HCT116 (cell line): Measurements from ENCODE around the gene TENM4. TPM values are rescaled to one million over a fixed set of nuclear protein-coding genes. Genes with fewer than 3 reads are reported as not detected.

Experiments used
- ATAC-seq: fragments of 200-7000 bp; cut with Tn5 transposase; 2 replicates; pipeline ENCODE4 v1.9.1; 2020; ENCODE audit warnings: mild to moderate bottlenecking, moderate library complexity
- BruUV-seq: library from RNA; stranded (reverse); fragments of 400-500 nt; replicated peaks from 2 replicates; lab custom pipeline; 2021; lab: Mats Ljungman, UMichigan
- CTCF ChIA-PET: fragments of 300-600 bp; sonication (Branson Sonifier 250); formaldehyde crosslinking; loops from one replicate; lab custom pipeline; 2021; ENCODE audit warnings: antibody characterized with exemption; lab: Charles Lee
- POLR2A ChIA-PET: fragments of 300-600, 350-600 bp; sonication (Branson Sonifier 250); formaldehyde crosslinking; loops from one replicate; lab custom pipeline; 2021; ENCODE audit warnings: antibody characterized with exemption; lab: Charles Lee
- RAD21 ChIA-PET, 2 experiments: fragments of 300-600 bp; sonication (Branson Sonifier 250); formaldehyde crosslinking; loops; one replicate each; lab custom pipeline; 2023; ENCODE audit warnings: low total read pairs in 2 of 2; ENCODE audit not compliant: uncharacterized antibody in 2 of 2, unreplicated experiment in 2 of 2, low non-redundant PET in 1 of 2; lab: Charles Lee
- DNase-seq: peaks from one replicate; pipeline ENCODE4 v3.0.0-alpha.2; 2010; ENCODE audit warnings: low read depth, low spot score
- H2AFZ ChIP-seq: fragments of 200-600 bp; shearing (Covaris generic), sonication (generic); 2 replicates; pipeline ENCODE4 v1.6.1; 2017; ENCODE audit warnings: low read depth, mixed run types, mixed read lengths, antibody characterized with exemption, low read length; ENCODE audit not compliant: poor library complexity, severe bottlenecking
- H3K27ac ChIP-seq: 2 replicates; pipeline ENCODE4 v1.5.1; 2012; ENCODE audit warnings: low read depth, low read length
- H3K27me3 ChIP-seq: fragments of 200-600 bp; sonication (generic); 2 replicates; pipeline ENCODE4 v1.6.1; 2016; ENCODE audit warnings: mixed run types, low read length, mixed read lengths; ENCODE audit not compliant: insufficient read depth
- H3K36me3 ChIP-seq, 2 experiments: fragments of 200-500 bp in 1 of 2; fragments of 200-600 bp in 1 of 2; sonication (Bioruptor generic) in 1 of 2; sonication (generic) in 1 of 2; 2 replicates each; pipeline versions ENCODE4 v1.5.1 to v1.6.1; 2014 to 2016; ENCODE audit warnings: low read length in 2 of 2, inconsistent platforms in 1 of 2, mixed read lengths in 1 of 2, mixed run types in 1 of 2; ENCODE audit not compliant: insufficient read depth in 2 of 2, control insufficient read depth in 1 of 2
- H3K4me1 ChIP-seq, 2 experiments: fragments of 200-600 bp in 1 of 2; sonication (generic) in 1 of 2; 2 replicates each; pipeline versions ENCODE4 v1.5.1 to v1.6.1; 2012 to 2017; ENCODE audit warnings: low read length in 2 of 2, inconsistent platforms in 1 of 2, mild to moderate bottlenecking in 1 of 2, mixed read lengths in 1 of 2, mixed run types in 1 of 2, moderate library complexity in 1 of 2; ENCODE audit not compliant: insufficient read depth in 2 of 2, control insufficient read depth in 1 of 2
- H3K4me2 ChIP-seq: fragments of 200-600 bp; sonication (generic); 2 replicates; pipeline ENCODE4 v1.6.1; 2017; ENCODE audit warnings: mixed run types, low read length, mixed read lengths
- H3K4me3 ChIP-seq, 2 experiments: fragments of 200-600 bp in 1 of 2; sonication (generic) in 1 of 2; replicated peaks in 1 of 2; 2 replicates each; pipeline ENCODE4 v1.5.1; 2011 to 2016; ENCODE audit warnings: low read length in 2 of 2, control low read depth in 1 of 2, low read depth in 1 of 2, mild to moderate bottlenecking in 1 of 2, mixed read lengths in 1 of 2, mixed run types in 1 of 2
- H3K79me2 ChIP-seq: fragments of 200-600 bp; sonication (generic); 2 replicates; pipeline ENCODE4 v1.6.1; 2017; ENCODE audit warnings: mild to moderate bottlenecking, mixed run types, low read length, moderate library complexity, mixed read lengths; ENCODE audit not compliant: insufficient read depth
- H3K9ac ChIP-seq: fragments of 200-600 bp; sonication (generic); 2 replicates; pipeline ENCODE4 v1.6.1; 2016; ENCODE audit warnings: low read length, mixed read lengths
- H3K9me2 ChIP-seq: fragments of 200-600 bp; sonication (generic), shearing (Covaris generic); 2 replicates; pipeline ENCODE4 v1.6.1; 2017; ENCODE audit warnings: mixed run types, mild to moderate bottlenecking, moderate library complexity; ENCODE audit not compliant: insufficient read depth
- H3K9me3 ChIP-seq, 2 experiments: fragments of 200-500 bp in 1 of 2; fragments of 200-600 bp in 1 of 2; sonication (Bioruptor generic) in 1 of 2; sonication (generic) in 1 of 2; 2 replicates each; pipeline ENCODE4 v1.6.1; 2014 to 2017; ENCODE audit warnings: low read length in 2 of 2, mixed read lengths in 2 of 2, inconsistent platforms in 1 of 2, low read depth in 1 of 2, mild to moderate bottlenecking in 1 of 2, mixed run types in 1 of 2, moderate library complexity in 1 of 2; ENCODE audit not compliant: control insufficient read depth in 1 of 2, insufficient read depth in 1 of 2
- H4K20me1 ChIP-seq: fragments of 200-600 bp; sonication (generic), shearing (Covaris generic); 2 replicates; pipeline ENCODE4 v1.6.1; 2017; ENCODE audit warnings: mixed run types, mild to moderate bottlenecking, moderate library complexity; ENCODE audit not compliant: insufficient read depth
- CTCF ChIP-seq, 3 experiments: fragments of 200-600 bp in 1 of 3; sonication (generic) in 1 of 3; IDR thresholded peaks in 2 of 3; conservative IDR thresholded peaks in 1 of 3; 2 replicates each; pipeline ENCODE4 v1.5.1; 2012 to 2017; ENCODE audit warnings: low read depth in 2 of 3, low read length in 2 of 3, antibody characterized with exemption in 1 of 3, borderline replicate concordance in 1 of 3, control low read depth in 1 of 3, mild to moderate bottlenecking in 1 of 3, mixed read lengths in 1 of 3, mixed run types in 1 of 3, moderate library complexity in 1 of 3; ENCODE audit not compliant: insufficient read depth in 1 of 3
- POLR2A ChIP-seq: IDR thresholded peaks from 2 replicates; pipeline ENCODE4 v1.7.0; 2011; ENCODE audit warnings: borderline replicate concordance; ENCODE audit not compliant: insufficient read depth, insufficient read length; ENCODE audit errors: extremely low read depth
- RAD21 ChIP-seq: IDR thresholded peaks from 2 replicates; pipeline ENCODE4 v1.6.1; 2012; ENCODE audit warnings: low read depth, mild to moderate bottlenecking
- intact Hi-C: fragments of 100-400 bp; cut with micrococcal nuclease; formaldehyde crosslinking; loops from 2 replicates; pipeline ENCODE4 v1.10.0; 2022
- total RNA-seq: library from RNA; stranded (reverse); gene quantifications from one replicate; pipeline ENCODE4 v1.2.1, GENCODE V29; 2021; ENCODE audit not compliant: unreplicated experiment
- TF ChIP-seq, protein P1 (sequence below): IDR thresholded peaks from 2 replicates; pipeline ENCODE4 v1.6.1; 2011; ENCODE audit warnings: mild to moderate bottlenecking, low read length, moderate library complexity; ENCODE audit not compliant: insufficient replicate concordance; ENCODE audit errors: extremely low read depth

Gene TENM4
- total RNA-seq, 1 experiment from 2014 or later: 0.05 TPM

DNA sequence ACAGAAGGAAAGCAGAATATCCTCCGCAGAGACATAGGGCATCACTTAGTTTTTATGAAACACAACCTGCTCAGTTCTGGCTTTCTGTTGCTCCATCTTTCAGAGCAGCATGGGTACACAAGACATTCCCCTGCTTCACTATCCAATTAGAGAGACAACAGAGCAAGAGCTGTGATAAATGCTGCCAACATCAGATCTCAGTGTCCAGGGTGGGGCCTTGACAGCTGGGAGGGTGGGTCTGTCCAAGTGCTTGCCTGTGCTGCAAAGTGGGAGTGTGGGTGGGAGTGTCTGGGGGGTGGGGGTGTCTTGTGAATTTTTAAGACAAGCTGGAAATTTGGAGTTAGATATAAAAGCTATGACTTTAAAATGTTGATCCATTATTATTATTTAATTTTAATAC is 369.6 kb downstream of the TENM4 start (continued):
- no peak for TF ChIP-seq CTCF (IDR thresholded peaks at IDR 0.05 in 2 of 3, conservative IDR thresholded peaks at IDR 0.05 in 1 of 3; ENCODE audit: borderline replicate concordance in 1 of 3, insufficient read depth in 1 of 3, low read depth in 2 of 3, low read length in 2 of 3)

GRCh38 chr11:79070518-79070917 is 370.3 kb downstream of the TENM4 start:
- Histone ChIP-seq H3K9me3 (no peaks in the 10 kb centered on the region), H4K20me1 (no peaks in the 10 kb centered on the region), H3K36me3 (no peaks in the 10 kb centered on the region), H3K4me3 (no peak overlapping the region), H3K4me2 (no peak overlapping the region), H2AFZ (no peak overlapping the region), H3K79me2 (no peaks in the 10 kb centered on the region), H3K4me1 (no peaks in the 10 kb centered on the region), H3K9me2 (no peaks in the 10 kb centered on the region), H3K9ac (no peak overlapping the region), H3K27me3 (peaks cover 5% of the 10 kb centered on the region; the same call in 1 of the 2 replicates), H3K27ac (no peak overlapping the region)
- no TSS peak for BruUV-seq
- TF ChIP-seq RAD21 (no peak), POLR2A (no peak)
- TF ChIP-seq, protein P1, sequence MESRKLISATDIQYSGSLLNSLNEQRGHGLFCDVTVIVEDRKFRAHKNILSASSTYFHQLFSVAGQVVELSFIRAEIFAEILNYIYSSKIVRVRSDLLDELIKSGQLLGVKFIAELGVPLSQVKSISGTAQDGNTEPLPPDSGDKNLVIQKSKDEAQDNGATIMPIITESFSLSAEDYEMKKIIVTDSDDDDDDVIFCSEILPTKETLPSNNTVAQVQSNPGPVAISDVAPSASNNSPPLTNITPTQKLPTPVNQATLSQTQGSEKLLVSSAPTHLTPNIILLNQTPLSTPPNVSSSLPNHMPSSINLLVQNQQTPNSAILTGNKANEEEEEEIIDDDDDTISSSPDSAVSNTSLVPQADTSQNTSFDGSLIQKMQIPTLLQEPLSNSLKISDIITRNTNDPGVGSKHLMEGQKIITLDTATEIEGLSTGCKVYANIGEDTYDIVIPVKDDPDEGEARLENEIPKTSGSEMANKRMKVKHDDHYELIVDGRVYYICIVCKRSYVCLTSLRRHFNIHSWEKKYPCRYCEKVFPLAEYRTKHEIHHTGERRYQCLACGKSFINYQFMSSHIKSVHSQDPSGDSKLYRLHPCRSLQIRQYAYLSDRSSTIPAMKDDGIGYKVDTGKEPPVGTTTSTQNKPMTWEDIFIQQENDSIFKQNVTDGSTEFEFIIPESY: no peak
- RAD21 ChIA-PET: no interaction called here
- intact Hi-C loops: no loop called here
- no peak for DNase-seq
- no peak for ATAC-seq
- CTCF ChIA-PET: interaction anchor here (1.5 kb wide), 1 partner anchor 30 kb away, joined by 4 read pairs; no protein-coding TSS in a partner anchor
- POLR2A ChIA-PET: no interaction called here
